Testis (tissue), 2 donors: ENCODE data around the gene GRIK1.

ENCODE experiments used
- CTCF ChIP-seq, 3 experiments: fragments of 450-650 bp in 2 of 3; fragments of 200-600 bp in 1 of 3; sonication (generic) in 1 of 3; IDR thresholded peaks; one replicate each; pipeline ENCODE4 v1.5.1; 2016 to 2019; ENCODE audit warnings: antibody characterized with exemption in 3 of 3, mild to moderate bottlenecking in 2 of 3, moderate library complexity in 1 of 3
- POLR2A ChIP-seq: fragments of 450-650 bp; IDR thresholded peaks from one replicate; pipeline ENCODE4 v1.6.1; 2017; ENCODE audit warnings: antibody characterized with exemption, mild to moderate bottlenecking, moderate library complexity

- TF ChIP-seq CTCF (IDR thresholded peaks at IDR 0.05) (no peak), POLR2A (no peak)
Measured at GRCh38 chr21:29639366-29640079, 300.3 kb downstream of the GRIK1 start.
